Measurements from ENCODE around the gene TRAF5. TPM values are rescaled to one million over a fixed set of nuclear protein-coding genes. Genes with fewer than 3 reads are reported as not detected.

Gene TRAF5
- total RNA-seq, 1 donor from 2014 or later: 47.6 TPM

DNA sequence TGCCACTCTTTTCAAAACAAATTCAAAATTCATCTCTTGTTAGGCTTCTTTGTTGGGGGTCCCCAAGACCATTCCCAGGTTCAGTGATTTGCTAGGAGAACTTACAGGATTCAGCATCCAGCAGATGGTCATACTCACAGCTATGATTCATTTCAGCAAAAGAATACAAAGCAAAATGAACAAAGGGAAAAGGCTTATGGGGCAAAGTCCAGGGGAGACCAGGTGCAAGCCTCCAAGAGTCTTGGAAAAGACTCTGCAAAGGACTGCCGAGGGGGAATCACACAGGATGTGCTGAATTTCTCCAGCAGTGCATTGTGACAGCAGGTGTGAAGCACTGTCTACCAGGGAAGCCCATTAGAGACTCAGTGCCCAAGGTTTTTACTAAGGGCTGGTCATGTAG, 7.3 kb downstream of the TRAF5 start:
- no peaks in the 10 kb centered on the region for H3K27me3 Mint-ChIP-seq (ENCODE audit: low read depth)
- peaks cover 38% of the 10 kb centered on the region for H3K4me1 Mint-ChIP-seq
- H3K27ac Mint-ChIP-seq: no peak overlapping the region
- no peaks in the 10 kb centered on the region for H3K36me3 Mint-ChIP-seq
- no peak overlapping the region for H3K4me3 Mint-ChIP-seq
- no peaks in the 10 kb centered on the region for H3K9me3 Mint-ChIP-seq
- DNase-seq (ENCODE audit: low spot score in 2 of 2, unreplicated experiment in 2 of 2): no peak
- TF ChIP-seq, protein P1, sequence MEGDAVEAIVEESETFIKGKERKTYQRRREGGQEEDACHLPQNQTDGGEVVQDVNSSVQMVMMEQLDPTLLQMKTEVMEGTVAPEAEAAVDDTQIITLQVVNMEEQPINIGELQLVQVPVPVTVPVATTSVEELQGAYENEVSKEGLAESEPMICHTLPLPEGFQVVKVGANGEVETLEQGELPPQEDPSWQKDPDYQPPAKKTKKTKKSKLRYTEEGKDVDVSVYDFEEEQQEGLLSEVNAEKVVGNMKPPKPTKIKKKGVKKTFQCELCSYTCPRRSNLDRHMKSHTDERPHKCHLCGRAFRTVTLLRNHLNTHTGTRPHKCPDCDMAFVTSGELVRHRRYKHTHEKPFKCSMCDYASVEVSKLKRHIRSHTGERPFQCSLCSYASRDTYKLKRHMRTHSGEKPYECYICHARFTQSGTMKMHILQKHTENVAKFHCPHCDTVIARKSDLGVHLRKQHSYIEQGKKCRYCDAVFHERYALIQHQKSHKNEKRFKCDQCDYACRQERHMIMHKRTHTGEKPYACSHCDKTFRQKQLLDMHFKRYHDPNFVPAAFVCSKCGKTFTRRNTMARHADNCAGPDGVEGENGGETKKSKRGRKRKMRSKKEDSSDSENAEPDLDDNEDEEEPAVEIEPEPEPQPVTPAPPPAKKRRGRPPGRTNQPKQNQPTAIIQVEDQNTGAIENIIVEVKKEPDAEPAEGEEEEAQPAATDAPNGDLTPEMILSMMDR (IDR thresholded peaks at IDR 0.05; ENCODE audit: unreplicated experiment): no peak

DNA sequence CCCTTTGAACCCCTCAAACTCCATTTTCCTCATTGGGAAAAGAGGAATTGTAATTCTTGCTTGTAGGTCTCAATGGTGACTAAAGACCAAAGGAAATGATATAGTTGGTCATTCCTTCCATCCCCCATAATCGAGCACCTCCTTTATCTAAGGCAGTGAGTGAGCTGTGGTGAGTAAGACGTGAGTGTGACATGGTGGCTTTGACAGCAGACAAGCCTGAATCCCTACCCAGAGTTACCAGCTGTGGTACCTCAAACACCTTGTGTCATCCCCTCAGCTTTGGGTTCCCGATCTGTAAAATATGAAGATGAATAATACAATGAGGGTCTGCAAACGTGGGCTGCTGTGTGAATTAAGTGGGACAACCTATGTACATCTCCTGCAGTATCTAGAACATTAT, 8.4 kb downstream of the TRAF5 start:
- Mint-ChIP-seq H3K36me3 (no peaks in the 10 kb centered on the region), H3K4me1 (peaks cover 28% of the 10 kb centered on the region), H3K27ac (no peak overlapping the region), H3K27me3 (ENCODE audit: low read depth) (no peaks in the 10 kb centered on the region), H3K9me3 (no peaks in the 10 kb centered on the region), H3K4me3 (no peak overlapping the region)
- TF ChIP-seq, protein P1 (IDR thresholded peaks at IDR 0.05; ENCODE audit: unreplicated experiment): no peak
- DNase-seq (ENCODE audit: low spot score in 2 of 2, unreplicated experiment in 2 of 2): no peak

DNA sequence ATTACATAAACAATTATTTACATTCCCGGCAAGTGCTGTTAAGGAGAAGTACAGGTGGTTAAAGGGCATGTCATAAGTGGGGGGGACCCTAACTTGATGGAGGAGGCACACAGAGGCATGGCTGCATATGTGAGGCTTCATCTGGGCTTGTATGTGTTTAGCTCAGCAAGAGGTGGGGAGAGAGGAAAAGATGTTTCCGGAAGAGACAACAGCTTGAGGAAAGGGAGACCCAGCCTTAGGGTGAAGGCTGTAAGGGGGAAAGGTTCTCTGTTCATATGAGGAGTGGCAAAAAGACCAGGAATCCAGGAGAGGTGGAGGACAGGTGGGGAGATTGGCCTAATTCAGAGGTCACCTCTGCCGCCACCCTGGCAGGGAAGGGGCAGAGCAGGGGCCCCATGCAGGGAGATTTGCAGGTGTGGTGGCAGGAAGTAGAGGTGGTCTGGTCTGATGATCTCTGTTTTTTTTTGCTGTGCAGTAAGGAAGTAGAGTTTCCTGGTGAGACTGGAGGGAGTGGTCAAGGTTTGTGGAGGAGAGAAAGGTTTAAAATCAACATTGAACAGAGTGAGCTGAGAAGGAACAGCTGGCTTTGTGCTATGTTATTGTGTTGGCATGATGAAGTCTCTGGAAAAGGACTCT, 9.0 kb downstream of the TRAF5 start:
- Mint-ChIP-seq H3K4me1 (peaks cover 22% of the 10 kb centered on the region), H3K27ac (no peak overlapping the region)

DNA sequence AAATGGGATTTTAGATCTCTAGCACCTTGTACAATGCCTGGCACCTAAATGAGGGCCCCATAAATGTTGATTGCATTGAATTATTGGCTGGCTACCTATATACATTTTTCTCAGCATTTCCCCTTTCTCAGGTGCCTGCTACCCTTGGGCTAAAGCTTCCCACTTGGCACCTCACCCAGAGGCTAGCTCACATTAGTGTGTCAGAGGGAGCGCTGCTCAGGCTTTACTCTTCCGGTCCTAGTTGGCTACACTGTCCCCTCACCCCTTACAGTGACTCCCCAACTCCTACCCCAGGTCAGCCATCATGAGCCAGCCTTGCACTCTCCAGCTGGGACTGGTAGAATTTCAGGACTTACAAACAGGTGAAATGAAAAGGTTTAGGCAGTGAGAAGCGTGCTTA, 9.5 kb downstream of the TRAF5 start:
- Mint-ChIP-seq H3K27me3 (ENCODE audit: low read depth) (no peaks in the 10 kb centered on the region), H3K9me3 (no peaks in the 10 kb centered on the region), H3K4me3 (no peak overlapping the region), H3K36me3 (no peaks in the 10 kb centered on the region), H3K4me1 (peaks cover 18% of the 10 kb centered on the region), H3K27ac (no peak overlapping the region)
- TF ChIP-seq, protein P1 (IDR thresholded peaks at IDR 0.05; ENCODE audit: unreplicated experiment): no peak
- no peak for DNase-seq (ENCODE audit: low spot score in 2 of 2, unreplicated experiment in 2 of 2)

More for the DNA sequence above, 9.0 kb downstream of the TRAF5 start:
- Mint-ChIP-seq H3K4me3 (no peak overlapping the region), H3K36me3 (no peaks in the 10 kb centered on the region), H3K27me3 (ENCODE audit: low read depth) (no peaks in the 10 kb centered on the region), H3K9me3 (no peaks in the 10 kb centered on the region)
- TF ChIP-seq, protein P1 (IDR thresholded peaks at IDR 0.05; ENCODE audit: unreplicated experiment): no peak
- DNase-seq (ENCODE audit: low spot score in 2 of 2, unreplicated experiment in 2 of 2): no peak

DNA sequence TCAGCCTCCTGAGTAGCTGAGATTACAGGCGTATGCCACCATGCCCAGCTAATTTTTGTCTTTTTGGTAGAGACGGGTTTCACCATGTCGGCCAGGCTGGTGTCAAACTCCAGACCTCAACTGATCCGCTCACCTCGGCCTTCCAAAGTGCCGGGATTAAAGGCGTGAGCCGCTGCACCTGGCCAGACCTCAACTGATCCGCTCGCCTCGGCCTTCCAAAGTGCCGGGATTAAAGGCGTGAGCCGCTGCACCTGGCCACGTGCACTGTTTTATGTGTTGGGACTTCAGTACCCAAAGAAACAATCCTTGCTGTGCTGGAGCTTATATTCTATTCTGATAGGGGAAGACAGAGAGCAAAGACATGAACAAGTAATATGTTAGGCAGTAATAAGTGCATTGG, 10.1 kb downstream of the TRAF5 start:
- no peak overlapping the region for H3K4me3 Mint-ChIP-seq
- H3K27me3 Mint-ChIP-seq (ENCODE audit: low read depth): no peaks in the 10 kb centered on the region
- TF ChIP-seq, protein P1 (IDR thresholded peaks at IDR 0.05; ENCODE audit: unreplicated experiment): no peak
- H3K36me3 Mint-ChIP-seq: no peaks in the 10 kb centered on the region
- no peak for DNase-seq (ENCODE audit: low spot score in 2 of 2, unreplicated experiment in 2 of 2)
- H3K27ac Mint-ChIP-seq: no peak overlapping the region
- H3K9me3 Mint-ChIP-seq: no peaks in the 10 kb centered on the region
- H3K4me1 Mint-ChIP-seq: peaks cover 14% of the 10 kb centered on the region
